GM12801 (cell line): ENCODE measurements around the gene ZNF213.

ENCODE experiments used
- TF ChIP-seq, protein P1 (sequence below): IDR thresholded peaks from one replicate; pipeline ENCODE4 v1.5.1; 2011; ENCODE audit warnings: control low read depth; ENCODE audit not compliant: insufficient read length; ENCODE audit errors: extremely low read depth

ZNF213 gene

DNA sequence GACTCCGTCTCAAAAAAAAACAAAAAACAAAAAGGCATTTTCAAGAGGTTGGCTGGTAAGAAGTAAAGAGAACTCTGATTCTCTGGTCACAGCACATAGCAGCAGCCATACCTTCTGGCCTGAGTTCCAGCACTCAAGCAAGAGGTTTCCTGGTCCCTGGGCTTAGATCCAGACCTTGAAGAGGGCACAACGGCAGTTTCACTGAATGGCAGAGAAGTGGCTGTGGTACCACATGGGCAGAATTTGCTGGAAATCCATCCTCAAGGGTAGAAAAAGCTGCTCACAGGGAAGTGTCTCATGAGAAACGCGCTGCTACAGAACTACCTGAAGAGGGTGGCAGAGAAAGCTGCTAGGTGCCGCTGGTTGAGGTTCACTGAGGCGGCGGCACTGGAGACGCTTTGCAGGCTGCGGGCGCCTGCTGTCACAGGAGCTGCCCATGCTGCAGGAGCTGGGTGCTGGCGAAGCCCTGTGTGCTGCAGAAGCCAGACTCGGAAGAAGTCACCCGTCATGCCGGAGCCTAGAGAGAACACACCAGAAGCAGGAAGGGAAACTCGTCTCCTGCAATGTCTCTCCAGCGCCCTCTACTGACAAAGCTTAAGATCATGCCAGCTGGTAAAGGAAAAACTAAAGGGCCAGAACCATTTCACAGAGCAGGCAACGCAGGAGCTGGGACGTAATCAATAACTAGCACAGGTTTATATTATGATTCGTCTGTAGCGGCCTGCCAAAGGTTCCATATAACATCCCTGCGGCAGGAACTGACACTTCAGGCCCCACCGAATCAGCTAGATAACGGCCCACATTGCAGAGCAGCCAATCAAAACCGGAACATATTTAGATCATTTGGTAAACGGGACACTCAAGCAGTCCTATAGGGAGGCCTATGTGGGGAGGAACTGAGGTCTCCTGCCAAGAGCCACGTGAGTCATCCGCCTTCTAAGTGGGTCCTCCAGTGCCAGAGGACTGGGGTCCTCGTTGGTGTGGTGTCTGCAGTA is 5.4 kb upstream of the ZNF213 start:
- TF ChIP-seq, protein P1, sequence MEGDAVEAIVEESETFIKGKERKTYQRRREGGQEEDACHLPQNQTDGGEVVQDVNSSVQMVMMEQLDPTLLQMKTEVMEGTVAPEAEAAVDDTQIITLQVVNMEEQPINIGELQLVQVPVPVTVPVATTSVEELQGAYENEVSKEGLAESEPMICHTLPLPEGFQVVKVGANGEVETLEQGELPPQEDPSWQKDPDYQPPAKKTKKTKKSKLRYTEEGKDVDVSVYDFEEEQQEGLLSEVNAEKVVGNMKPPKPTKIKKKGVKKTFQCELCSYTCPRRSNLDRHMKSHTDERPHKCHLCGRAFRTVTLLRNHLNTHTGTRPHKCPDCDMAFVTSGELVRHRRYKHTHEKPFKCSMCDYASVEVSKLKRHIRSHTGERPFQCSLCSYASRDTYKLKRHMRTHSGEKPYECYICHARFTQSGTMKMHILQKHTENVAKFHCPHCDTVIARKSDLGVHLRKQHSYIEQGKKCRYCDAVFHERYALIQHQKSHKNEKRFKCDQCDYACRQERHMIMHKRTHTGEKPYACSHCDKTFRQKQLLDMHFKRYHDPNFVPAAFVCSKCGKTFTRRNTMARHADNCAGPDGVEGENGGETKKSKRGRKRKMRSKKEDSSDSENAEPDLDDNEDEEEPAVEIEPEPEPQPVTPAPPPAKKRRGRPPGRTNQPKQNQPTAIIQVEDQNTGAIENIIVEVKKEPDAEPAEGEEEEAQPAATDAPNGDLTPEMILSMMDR = peak; percentile 95

DNA sequence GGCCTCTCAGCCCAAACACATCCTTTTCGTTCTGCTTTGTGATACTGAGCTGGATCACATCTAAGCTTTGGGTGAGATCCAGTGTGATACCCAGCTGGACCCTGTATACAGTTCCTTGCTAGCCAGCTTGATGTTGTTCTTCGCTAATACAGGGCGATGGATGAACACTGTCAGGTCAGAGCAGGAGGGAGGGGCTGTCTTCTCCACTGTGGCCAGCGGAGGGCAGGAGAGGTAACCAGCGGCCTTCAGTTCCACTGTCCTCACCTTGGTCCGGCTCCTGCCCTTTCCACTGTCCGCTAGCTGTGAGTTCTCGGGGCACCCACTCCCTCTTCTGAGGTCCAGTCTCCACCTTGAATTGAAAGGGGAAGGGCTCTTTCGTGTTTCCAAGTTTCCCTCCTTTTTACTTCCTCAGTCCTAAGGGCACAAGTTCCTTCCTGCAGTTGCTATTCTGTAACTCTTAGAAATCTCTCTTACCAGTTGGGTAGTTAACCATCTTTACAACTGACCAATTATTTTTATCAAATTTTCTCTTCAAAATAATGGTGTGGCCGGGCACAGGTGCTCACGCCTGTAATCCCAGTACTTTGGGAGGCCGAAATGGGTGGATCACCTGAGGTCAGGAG is 3.0 kb upstream of the ZNF213 start:
- TF ChIP-seq, protein P1 = no peak

DNA sequence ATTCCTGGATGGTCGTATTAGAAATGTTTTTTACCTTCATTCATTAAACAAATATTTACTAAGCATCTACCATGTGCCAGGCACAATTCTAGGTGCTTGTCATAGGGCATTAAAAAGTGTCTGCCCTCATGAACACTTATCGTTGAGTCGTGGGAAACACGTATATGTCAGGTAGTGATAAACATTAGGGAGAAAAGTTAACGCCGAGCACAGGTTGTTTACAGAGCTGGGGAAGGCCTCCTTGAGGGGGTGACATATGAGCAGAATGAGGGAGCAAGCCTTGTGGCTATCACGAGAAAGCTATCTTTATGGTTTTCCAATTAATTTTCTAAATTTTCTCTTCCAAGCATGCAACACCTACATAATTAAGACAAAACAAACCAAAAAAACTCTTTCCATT is 985 bp upstream of the ZNF213 start:
- TF ChIP-seq, protein P1 = no peak

DNA sequence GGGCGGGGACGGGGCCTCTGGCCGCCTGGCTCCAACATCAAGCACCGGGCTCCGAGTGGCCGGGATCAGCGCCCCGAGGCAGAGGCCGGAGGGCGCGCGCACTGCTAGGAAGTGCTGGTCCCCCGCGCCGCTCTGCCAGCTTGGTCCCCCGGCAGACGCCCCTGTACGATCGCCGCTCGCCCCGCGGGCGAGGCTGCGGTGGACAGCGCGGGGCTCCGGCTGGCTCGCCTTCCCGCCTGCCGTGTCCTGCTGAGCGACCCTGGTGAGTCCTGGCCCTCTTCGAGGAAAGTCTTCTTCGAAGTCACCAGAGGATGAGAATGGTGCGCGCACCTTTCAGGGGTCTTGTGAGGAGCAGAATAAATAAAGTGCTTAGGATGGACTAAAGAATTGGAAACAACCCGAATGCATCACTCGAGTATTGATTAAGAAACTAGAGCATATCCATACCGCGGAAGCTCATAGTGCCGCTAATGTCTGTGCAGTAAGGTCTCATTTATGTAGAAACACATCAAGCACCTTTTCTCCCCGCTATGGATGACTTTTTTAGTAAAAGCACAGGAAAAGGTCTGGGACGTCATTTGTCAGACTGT is 392 bp downstream of the ZNF213 start:
- TF ChIP-seq, protein P1 = no peak

DNA sequence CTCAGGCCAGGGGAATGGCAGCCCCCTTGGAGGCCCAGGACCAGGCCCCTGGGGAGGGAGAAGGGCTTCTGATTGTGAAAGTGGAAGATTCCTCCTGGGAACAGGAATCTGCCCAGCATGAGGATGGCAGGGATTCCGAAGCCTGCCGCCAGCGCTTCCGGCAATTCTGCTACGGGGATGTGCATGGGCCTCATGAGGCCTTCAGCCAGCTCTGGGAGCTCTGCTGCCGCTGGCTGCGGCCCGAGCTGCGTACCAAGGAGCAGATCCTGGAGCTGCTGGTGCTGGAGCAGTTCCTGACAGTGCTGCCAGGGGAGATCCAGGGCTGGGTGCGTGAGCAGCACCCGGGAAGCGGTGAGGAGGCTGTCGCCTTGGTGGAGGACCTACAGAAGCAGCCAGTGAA is 2.4 kb downstream of the ZNF213 start:
- TF ChIP-seq, protein P1 = no peak

DNA sequence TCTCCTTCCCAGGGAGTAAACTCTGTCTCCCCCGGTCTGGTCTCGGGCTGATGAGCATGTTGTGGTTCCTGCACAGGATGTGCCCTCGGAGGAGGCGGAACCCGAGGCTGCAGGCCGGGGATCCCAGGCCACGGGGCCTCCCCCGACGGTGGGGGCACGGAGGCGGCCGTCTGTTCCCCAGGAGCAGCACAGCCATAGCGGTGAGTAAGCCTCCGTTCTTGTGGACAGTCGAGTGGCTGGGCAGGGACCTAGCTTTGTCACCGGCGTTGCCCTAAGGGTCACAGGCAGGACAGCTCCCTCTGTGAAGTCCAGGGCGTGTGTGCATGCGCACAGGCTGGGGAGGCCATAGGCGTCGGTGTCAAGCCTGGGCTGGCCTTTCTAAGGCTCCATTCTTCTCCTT is 3.5 kb downstream of the ZNF213 start:
- TF ChIP-seq, protein P1 = no peak

DNA sequence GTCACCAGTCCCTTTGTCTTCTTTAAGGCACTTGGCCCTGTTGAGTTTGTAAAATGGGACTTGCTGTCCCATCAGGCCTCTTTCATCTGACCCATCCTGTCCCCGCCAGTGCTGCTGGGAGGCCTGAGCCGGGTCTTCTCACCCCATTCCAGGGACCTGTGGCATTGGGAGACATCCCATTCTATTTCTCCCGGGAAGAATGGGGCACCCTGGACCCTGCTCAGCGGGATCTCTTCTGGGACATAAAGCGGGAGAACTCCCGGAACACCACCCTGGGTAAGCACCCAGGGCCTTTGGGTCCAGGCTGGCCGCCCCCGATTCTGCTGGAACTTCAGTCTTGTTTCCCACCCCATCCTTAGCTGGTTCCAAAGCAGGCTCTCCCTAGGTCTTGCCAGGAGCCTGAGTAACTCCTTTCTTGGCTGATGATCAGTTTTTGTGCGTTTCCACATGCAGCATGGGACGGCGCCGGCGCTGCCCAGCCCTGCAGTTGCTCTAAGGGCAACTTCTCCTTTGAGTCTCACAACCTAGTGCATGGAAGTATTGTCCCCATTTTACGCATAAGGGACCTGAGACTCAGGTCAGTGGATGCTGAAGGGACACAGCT is 4.1 kb downstream of the ZNF213 start:
- TF ChIP-seq, protein P1 = no peak
